GM06990 (cell line): Measurements from ENCODE around the gene DENND2C.

Experiments used
- DNase-seq: peaks from one replicate; pipeline ENCODE4 v3.0.0-alpha.2; 2011; ENCODE audit not compliant: insufficient read length; ENCODE audit errors: extremely low read depth
- H3K27me3 ChIP-seq: replicated peaks from 2 replicates; pipeline ENCODE4 v1.6.0; 2011; ENCODE audit warnings: low read length; ENCODE audit not compliant: control insufficient read depth, insufficient read depth
- H3K36me3 ChIP-seq: 2 replicates; pipeline ENCODE4 v1.5.1; 2011; ENCODE audit warnings: low read length; ENCODE audit not compliant: control insufficient read depth, insufficient read depth
- H3K4me3 ChIP-seq: replicated peaks from 2 replicates; pipeline ENCODE4 v1.5.1; 2011; ENCODE audit warnings: low read depth, mild to moderate bottlenecking, control low read depth, low read length
- CTCF ChIP-seq: IDR thresholded peaks from 2 replicates; pipeline ENCODE4 v1.5.1; 2011; ENCODE audit warnings: low read length, control low read depth, mild to moderate bottlenecking, inconsistent platforms; ENCODE audit not compliant: insufficient read depth, poor library complexity, severe bottlenecking

Gene DENND2C

DNA sequence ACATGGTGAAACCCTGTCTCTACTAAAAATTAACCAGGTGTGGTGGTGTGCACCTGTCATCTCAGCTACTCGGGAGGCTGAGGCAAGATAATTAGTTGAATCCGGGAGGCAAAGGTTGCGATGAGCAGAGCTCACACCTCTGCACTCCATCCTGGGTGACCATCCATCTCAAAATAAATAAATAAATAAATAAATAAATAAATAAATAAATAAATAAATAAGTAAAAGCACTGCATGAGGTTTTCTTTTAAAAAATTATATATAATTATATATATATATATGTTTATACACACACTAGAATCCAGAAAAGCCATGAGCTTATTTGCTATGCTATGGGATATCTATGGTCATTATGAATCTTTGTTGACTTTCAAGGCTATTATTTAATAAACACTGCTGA is 23.1 kb upstream of the DENND2C start:
- H3K36me3 ChIP-seq: no peaks in the 10 kb centered on the region
- no peak for DNase-seq
- no peak overlapping the region for H3K4me3 ChIP-seq
- H3K27me3 ChIP-seq: no peaks in the 10 kb centered on the region
- TF ChIP-seq CTCF: no peak

DNA sequence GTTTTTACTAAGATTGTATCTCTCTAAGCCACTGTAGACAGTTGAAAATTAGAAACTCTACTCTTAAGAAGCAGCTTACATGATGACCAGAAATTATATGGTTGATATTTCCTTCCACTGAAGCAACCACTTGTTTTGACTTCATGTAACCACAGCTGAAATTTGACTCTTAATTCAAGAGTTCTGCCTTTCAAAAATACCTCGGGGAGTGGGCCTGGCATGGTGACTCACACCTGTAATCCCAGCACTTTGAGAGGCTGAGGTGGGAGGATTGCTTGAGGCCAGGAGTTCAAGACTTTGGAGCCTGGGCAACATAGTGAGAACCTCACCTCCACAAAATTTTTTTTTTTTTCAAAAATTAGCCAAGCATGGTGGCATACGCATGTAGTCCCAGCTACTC is 21.2 kb upstream of the DENND2C start:
- TF ChIP-seq CTCF: no peak
- no peak for DNase-seq
- H3K27me3 ChIP-seq: no peaks in the 10 kb centered on the region
- H3K36me3 ChIP-seq: no peaks in the 10 kb centered on the region
- no peak overlapping the region for H3K4me3 ChIP-seq

GRCh38 chr1:114690148-114690547 is 20.3 kb upstream of the DENND2C start:
- TF ChIP-seq CTCF: no peak
- Histone ChIP-seq H3K27me3 (no peaks in the 10 kb centered on the region), H3K4me3 (no peak overlapping the region), H3K36me3 (no peaks in the 10 kb centered on the region)
- DNase-seq: no peak

DNA sequence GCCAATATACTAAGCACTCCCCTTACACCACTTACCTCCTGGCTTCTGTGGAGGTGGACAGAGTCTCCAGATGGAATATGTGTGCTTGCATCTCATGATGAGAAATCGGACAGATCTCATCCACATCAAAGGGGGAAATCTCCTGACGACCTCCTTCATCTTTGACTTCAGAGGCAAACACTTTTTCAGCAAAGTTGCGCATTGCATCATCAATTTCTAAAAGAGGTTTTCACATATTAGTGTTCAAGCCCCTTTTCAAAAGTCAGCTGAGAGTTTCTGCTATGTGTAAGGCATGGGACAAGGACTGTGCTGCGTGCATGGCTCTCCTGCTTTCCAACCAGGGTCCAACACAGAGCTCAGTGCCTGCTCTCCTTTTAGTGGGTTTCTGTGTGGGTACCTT is 18.7 kb upstream of the DENND2C start:
- Histone ChIP-seq H3K27me3 (no peaks in the 10 kb centered on the region), H3K36me3 (no peaks in the 10 kb centered on the region)

GRCh38 chr1:114685851-114686250 is 16.0 kb upstream of the DENND2C start:
- H3K36me3 ChIP-seq: no peaks in the 10 kb centered on the region
- H3K27me3 ChIP-seq: no peaks in the 10 kb centered on the region
- TF ChIP-seq CTCF: no peak
- no peak overlapping the region for H3K4me3 ChIP-seq
- no peak for DNase-seq

More for the DNA sequence above, 18.7 kb upstream of the DENND2C start:
- no peak for TF ChIP-seq CTCF
- no peak for DNase-seq
- H3K4me3 ChIP-seq: no peak overlapping the region

DNA sequence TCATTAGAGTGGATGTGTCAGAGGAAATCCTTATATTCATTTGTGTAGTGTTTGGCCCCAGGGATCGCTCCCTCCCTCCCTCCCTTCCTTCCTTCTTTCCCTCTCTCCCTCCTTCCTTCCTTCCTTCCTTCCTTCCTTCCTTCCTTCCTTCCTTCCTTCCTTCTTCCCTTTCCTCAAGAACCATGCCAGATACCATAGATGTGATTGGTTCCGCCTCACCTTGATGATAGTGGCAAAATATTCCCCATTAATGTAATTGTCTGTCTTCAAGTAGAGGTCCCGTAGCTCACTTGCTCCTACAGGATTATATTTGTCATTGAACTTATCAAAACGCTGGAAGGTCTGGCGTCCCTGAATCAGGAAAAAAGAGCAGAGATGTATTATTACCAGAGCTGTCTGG is 7.8 kb upstream of the DENND2C start:
- Histone ChIP-seq H3K4me3 (no peak overlapping the region), H3K27me3 (no peaks in the 10 kb centered on the region; the same call in 1 of the 2 replicates), H3K36me3 (no peaks in the 10 kb centered on the region)
- TF ChIP-seq CTCF: no peak
- no peak for DNase-seq
